ENCODE data around the gene CTBP1. TPM values are rescaled to one million over a fixed set of nuclear protein-coding genes. Genes with fewer than 3 reads are reported as not detected.

Gene CTBP1
- polyA plus RNA-seq, 3 donors = 21.3 to 226 (median 42.1) TPM

DNA sequence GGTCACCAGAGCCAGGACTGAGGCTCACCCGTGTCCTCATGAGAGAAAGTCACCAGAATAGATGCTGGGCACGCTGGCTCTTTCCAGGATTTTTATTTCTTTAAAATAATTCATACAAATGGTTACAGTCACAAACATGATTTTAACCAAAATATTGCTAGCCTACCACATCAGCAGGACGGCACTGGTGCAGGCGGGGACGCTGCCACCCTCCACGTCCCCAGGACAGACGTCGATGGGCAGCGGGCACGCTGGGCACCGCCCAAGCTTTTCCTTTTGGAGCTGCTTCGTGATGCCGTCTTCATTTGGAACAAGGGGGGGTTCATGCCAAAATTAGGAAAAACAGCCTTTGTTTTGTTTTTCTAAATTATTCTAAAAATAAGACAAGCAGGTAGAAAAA is 37.6 kb downstream of the CTBP1 start:
- H3K4me3 ChIP-seq (replicated peaks in 1 of 3; ENCODE audit: low read depth in 2 of 3, low read length in 3 of 3) = no peak overlapping the region
- 100% methylated on average over 4 of the region's 13 CpGs for WGBS (ENCODE audit: insufficient coverage)

DNA sequence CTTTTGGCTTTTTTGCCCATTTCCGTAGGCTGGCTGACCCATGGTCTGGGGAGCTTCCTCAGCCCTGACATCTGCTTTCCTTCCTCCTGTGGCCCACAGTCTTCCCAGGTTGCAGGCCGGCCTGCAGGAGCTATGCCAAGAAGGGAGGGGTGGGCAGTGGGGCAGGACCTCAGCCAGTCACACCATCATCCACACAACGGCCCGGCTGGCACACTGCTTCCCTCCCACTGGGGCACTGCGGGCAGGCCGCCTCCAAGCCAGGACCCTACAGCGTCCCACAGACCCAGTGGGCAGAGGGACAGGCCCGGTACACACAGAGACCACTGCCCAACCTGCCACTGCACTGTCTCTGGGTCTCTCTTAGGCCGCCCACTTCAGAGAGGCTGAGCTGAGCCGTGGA is 38.0 kb downstream of the CTBP1 start:
- peaks cover 32 to 58% of the 10 kb centered on the region in 2 donors for H3K36me3 Mint-ChIP-seq
- H3K4me1 Mint-ChIP-seq = peaks cover 4% of the 10 kb centered on the region
- 90% methylated on average over 8 of the region's 10 CpGs for WGBS (ENCODE audit: insufficient coverage)
- DNase-seq = no peak
- peaks cover 0 to 2% (median 0%) of the 10 kb centered on the region in 7 donors for H3K9me3 Mint-ChIP-seq
- no peak overlapping the region for H3K27ac ChIP-seq (ENCODE audit: low read depth in 1 of 2, low read length in 2 of 2)
- peak overlapping the region in 2 of 7 donors; percentile 36 to 70 for H3K27ac Mint-ChIP-seq
- no peak overlapping the region for H3K4me3 Mint-ChIP-seq
- H3K4me2 ChIP-seq (replicated peaks; ENCODE audit: extremely low read depth, low read length, poor library complexity, severe bottlenecking) = no peak overlapping the region
- H3K27me3 ChIP-seq (ENCODE audit: control insufficient read depth in 2 of 2, insufficient read depth in 2 of 2, low read length in 2 of 2) = no peaks in the 10 kb centered on the region
- H2AFZ ChIP-seq (ENCODE audit: insufficient read depth, low read depth, low read length, poor library complexity, severe bottlenecking) = no peak overlapping the region
- intact Hi-C loops (cut with micrococcal nuclease) = loop anchor here in 1 of 2 donors (10.0 kb wide), 1 partner anchor 46 kb away; no protein-coding TSS in a partner anchor
- no peaks in the 10 kb centered on the region for H3K9me3 ChIP-seq (replicated peaks in 1 of 2; ENCODE audit: control insufficient read depth in 1 of 2, insufficient read depth in 1 of 2, low read length in 2 of 2)
- H3K4me1 ChIP-seq (ENCODE audit: control insufficient read depth in 1 of 2, insufficient read depth in 2 of 2, low read length in 2 of 2) = no peaks in the 10 kb centered on the region
- no peak overlapping the region for H3K4me3 ChIP-seq (replicated peaks in 1 of 3; ENCODE audit: low read depth in 2 of 3, low read length in 3 of 3)
- H3K79me2 ChIP-seq (ENCODE audit: insufficient read depth, low read length) = no peaks in the 10 kb centered on the region
- TF ChIP-seq, protein P1, sequence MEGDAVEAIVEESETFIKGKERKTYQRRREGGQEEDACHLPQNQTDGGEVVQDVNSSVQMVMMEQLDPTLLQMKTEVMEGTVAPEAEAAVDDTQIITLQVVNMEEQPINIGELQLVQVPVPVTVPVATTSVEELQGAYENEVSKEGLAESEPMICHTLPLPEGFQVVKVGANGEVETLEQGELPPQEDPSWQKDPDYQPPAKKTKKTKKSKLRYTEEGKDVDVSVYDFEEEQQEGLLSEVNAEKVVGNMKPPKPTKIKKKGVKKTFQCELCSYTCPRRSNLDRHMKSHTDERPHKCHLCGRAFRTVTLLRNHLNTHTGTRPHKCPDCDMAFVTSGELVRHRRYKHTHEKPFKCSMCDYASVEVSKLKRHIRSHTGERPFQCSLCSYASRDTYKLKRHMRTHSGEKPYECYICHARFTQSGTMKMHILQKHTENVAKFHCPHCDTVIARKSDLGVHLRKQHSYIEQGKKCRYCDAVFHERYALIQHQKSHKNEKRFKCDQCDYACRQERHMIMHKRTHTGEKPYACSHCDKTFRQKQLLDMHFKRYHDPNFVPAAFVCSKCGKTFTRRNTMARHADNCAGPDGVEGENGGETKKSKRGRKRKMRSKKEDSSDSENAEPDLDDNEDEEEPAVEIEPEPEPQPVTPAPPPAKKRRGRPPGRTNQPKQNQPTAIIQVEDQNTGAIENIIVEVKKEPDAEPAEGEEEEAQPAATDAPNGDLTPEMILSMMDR (IDR thresholded peaks at IDR 0.05) = no peak
- no peak overlapping the region for H3K9ac ChIP-seq (ENCODE audit: insufficient read depth, low read length, poor library complexity, severe bottlenecking)
- H4K20me1 ChIP-seq (ENCODE audit: insufficient read depth, low read length) = peaks cover 47% of the 10 kb centered on the region
- peaks cover 0 to 2% (median 1%) of the 10 kb centered on the region in 3 donors for H3K27me3 Mint-ChIP-seq (ENCODE audit: low read depth in 3 of 3)
- H3K36me3 ChIP-seq (replicated peaks in 1 of 2; ENCODE audit: control insufficient read depth in 1 of 2, insufficient read depth in 2 of 2, low read length in 2 of 2) = peaks cover 50 to 66% of the 10 kb centered on the region in 2 donors

More for the DNA sequence above, 37.6 kb downstream of the CTBP1 start:
- H3K9me3 Mint-ChIP-seq = peaks cover 0 to 2% (median 0%) of the 10 kb centered on the region in 7 donors
- H3K4me1 Mint-ChIP-seq = peaks cover 5% of the 10 kb centered on the region
- intact Hi-C loops (cut with micrococcal nuclease) = loop anchor here in 1 of 2 donors (10.0 kb wide), 1 partner anchor 47 kb away; no protein-coding TSS in a partner anchor
- H3K36me3 ChIP-seq (replicated peaks in 1 of 2; ENCODE audit: control insufficient read depth in 1 of 2, insufficient read depth in 2 of 2, low read length in 2 of 2) = peaks cover 53 to 70% of the 10 kb centered on the region in 2 donors
- TF ChIP-seq, protein P1 (IDR thresholded peaks at IDR 0.05) = no peak
- H3K27me3 ChIP-seq (ENCODE audit: control insufficient read depth in 2 of 2, insufficient read depth in 2 of 2, low read length in 2 of 2) = no peaks in the 10 kb centered on the region
- no peaks in the 10 kb centered on the region for H3K9me3 ChIP-seq (replicated peaks in 1 of 2; ENCODE audit: control insufficient read depth in 1 of 2, insufficient read depth in 1 of 2, low read length in 2 of 2)
- no peak for DNase-seq
- H3K27ac Mint-ChIP-seq = no peak overlapping the region
- no peak overlapping the region for H3K27ac ChIP-seq (ENCODE audit: low read depth in 1 of 2, low read length in 2 of 2)
- peaks cover 0 to 2% (median 1%) of the 10 kb centered on the region in 3 donors for H3K27me3 Mint-ChIP-seq (ENCODE audit: low read depth in 3 of 3)
- H3K36me3 Mint-ChIP-seq = peaks cover 35 to 62% of the 10 kb centered on the region in 2 donors
- no peak overlapping the region for H3K9ac ChIP-seq (ENCODE audit: insufficient read depth, low read length, poor library complexity, severe bottlenecking)
- H3K4me1 ChIP-seq (ENCODE audit: control insufficient read depth in 1 of 2, insufficient read depth in 2 of 2, low read length in 2 of 2) = peaks cover under 1 to 2% of the 10 kb centered on the region in 2 donors
- no peak overlapping the region for H2AFZ ChIP-seq (ENCODE audit: insufficient read depth, low read depth, low read length, poor library complexity, severe bottlenecking)
- no peaks in the 10 kb centered on the region for H3K79me2 ChIP-seq (ENCODE audit: insufficient read depth, low read length)
- H4K20me1 ChIP-seq (ENCODE audit: insufficient read depth, low read length) = peaks cover 51% of the 10 kb centered on the region
- no peak overlapping the region for H3K4me3 Mint-ChIP-seq
- H3K4me2 ChIP-seq (replicated peaks; ENCODE audit: extremely low read depth, low read length, poor library complexity, severe bottlenecking) = no peak overlapping the region
